ENCODE data around the gene PHYHD1.

PHYHD1 gene

DNA sequence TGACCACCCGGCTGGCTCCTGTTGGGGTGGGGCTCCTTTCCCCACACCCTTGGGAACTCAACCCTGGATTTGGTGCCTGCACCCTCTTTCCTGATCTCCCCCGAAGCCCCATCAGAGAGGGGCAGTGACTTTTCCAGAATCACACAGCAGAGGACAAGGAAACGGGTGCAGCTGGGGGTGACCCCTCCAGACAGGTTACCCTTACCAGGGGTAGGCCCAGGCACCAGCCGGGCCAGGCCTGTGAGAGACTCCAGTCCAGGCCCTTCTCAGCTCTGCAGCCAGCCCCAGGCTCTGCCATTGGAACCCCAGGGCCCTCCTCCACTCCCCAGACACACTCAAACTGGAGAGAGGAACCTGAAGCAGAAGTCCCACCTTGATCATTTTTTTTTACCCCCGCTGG is 19.0 kb upstream of the PHYHD1 start:
- no peak for DNase-seq

DNA sequence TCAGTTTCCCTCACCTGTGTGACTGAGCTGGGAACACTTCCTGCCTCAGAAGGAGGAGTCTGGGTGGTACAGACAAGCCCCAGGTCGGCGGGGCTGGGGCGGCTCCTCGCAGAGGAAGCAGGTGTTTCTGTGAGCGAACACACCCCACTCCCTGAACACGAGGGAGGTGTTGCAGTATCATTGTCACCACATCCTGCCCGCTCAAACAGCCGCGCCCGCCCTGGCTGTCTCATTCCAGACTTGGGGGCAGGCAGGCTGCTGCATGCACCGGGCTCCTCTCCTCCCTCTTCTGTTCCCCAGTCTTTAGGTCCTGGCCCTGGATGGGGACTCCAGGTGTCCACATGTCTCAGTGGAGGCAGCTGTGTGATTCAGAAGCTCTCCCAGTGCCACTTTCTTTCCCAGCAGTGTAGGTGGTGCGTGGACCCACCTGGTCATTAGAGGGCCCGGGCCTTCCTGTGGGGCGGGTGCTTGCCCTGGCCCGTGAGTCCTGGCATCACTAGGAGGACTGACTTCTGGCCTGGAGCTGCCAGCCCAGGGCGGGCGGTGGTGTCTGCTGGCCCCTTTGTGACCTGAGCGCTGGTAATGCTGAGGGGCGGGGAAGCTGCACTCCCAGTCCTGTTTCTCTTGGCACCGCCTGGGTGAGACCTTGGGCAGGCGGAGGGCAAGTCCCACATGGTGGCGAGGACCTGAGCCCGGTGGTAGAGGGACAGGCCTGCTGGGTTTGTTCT is 18.3 kb upstream of the PHYHD1 start:
- no peak for DNase-seq

DNA sequence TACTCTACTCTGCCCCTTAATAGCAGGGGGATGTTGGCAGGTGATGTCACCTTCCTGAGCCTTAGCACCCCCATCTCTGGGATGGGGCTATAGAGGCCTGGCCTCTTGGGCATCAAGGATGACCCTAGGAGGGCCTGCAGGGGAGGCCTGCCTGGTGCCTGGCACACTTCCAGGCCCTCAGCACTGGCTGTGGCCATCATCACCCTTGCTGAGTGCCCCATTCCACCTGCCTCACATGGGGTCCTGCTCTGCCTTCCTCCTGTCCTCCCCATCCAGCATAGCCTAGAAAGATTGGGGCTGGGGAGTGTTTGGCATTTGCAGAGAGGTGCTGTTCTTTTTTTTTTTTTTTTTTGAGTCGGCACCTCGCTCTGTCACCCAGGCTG is 17.7 kb upstream of the PHYHD1 start:
- DNase-seq: no peak

DNA sequence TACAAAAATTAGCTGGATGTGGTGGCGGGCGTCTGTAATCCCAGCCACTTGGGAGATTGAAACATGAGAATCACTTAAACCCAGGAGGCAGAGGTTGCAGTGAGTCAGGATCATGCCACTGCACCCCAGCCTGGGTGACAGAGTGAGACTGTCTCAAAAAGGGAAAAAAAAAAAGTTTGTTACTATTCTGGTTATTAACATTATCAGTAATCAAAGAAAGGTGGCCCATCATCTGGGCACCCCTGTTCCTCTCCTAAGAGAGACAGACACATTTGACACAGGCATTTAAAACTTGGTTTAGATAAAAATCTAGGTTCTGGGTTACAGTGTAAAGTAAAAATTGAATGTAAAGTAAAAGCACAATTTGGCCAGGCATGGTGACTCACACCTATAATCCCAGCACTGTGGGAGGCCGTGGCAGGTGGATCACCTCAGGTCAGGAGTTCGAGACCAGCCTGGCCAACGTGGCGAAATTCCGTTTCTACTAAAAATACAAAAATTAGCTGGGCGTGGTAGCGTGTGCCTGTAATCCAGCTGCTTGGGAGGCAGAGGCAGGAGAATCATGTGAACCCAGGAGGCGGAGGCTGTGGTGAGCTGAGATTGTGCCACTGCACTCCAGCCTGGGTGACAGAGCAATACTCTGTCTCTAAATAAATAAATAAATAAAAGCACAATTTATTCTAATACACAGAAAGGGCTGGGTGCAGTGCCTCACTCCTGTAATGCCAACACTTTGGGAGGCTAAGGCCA is 16.7 kb upstream of the PHYHD1 start:
- no peak for DNase-seq

DNA sequence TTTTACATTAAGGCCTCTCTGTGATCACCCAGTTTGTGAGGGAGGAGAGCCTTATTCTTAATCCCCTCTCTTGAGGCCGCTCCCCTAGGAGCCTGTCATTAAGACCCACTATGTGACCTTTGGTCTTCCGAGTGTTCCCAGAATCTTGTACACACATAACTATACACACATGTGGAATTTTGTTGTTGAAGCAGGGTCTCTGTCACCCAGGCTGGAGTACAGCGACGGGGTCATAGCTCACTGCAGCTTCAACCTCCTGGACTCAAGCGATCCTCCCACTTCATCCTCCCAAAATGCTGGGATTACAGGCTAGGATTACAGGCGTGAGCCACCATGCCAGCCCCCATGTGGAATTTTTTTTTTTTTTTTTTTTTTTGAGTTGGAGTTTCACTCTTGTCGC is 14.8 kb upstream of the PHYHD1 start:
- DNase-seq: no peak

DNA sequence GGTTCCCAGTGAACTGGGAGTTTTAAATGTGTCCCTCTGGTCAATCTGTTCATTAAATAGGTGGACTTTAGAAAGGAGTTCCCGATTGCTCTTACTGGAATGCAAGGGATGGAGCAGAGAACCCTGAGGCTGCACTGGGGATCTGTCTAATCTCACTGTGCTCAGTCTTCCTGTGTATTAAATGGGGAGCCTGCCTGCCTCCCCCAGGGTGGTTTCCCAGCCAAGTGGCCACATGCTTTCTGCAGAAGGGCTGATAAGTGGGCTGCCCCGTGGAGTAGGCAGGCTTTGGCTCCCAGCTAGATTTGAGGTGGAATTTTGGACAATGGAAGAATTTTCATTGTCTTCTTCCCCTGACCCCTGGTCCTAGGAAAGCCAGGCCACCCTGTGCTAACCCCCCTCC is 14.0 kb upstream of the PHYHD1 start:
- no peak for DNase-seq

DNA sequence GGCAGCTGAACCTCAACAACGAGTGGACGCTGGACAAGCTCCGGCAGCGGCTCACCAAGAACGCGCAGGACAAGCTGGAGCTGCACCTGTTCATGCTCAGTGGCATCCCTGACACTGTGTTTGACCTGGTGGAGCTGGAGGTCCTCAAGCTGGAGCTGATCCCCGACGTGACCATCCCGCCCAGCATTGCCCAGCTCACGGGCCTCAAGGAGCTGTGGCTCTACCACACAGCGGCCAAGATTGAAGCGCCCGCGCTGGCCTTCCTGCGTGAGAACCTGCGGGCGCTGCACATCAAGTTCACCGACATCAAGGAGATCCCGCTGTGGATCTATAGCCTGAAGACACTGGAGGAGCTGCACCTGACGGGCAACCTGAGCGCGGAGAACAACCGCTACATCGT is 12.4 kb upstream of the PHYHD1 start:
- no peak for DNase-seq

DNA sequence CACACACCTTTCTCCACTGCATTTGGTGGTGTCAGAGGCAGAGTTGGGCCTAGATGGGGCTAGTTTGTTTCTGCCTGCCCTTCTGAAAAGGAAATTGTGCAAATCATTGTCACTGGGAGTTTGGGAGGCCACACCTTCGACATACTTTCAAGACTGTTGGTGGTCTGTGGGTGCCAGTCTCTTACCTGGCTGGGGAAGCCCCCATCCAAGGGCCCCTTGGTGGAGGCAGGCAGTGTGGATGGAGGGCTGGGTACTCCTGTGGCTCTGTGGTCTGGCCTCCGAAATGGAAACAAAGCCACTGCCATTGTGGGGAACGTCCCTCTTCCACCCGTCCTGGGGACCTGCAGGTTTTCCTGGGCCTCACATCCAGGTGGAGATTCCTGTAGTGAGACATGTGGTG is 10.9 kb upstream of the PHYHD1 start:
- no peak for DNase-seq

DNA sequence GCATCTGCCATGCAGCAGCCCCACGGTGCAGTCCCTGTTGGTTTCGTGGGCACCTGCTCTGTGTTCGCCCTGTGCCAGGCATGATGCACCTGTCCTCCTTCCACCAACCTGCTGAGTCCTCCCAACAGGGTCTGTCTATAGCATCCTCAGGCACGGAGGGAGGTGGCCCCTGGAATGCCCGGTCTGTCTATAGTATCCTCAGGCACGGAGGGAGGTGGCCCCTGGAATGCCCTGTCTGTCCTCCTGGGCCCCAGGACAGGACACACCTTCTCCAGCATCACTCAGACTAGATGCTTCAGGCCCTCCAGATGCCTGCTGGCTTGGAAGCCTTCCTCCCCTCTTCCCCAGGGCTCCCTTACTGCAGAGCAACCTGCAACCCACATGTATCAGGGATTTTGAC is 9.9 kb upstream of the PHYHD1 start:
- no peak for DNase-seq

DNA sequence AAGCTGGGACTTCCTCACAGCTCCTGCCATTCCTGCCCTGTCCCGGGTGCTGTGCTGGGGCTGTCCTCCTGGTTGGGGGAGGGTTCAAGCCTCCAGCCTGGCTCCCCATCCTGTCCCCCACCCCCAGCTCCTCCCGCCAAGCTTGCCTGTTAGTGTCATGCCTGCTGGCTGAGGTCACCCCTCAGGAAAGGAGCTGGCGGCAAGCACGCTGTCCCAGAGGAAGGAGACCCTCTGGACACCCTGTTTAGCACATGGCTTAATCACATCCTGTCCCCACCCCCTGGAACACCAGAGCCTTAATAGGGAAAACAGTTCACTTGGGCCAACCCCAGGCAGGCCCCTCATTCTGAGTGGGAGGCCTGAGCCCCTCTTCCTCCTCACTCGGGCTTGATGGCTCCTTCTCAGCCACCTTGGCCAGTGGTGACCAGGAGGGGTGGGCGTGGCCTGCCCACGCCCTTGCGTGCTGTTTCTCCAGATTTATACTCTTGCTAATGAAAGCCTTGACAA is 9.2 kb upstream of the PHYHD1 start:
- no peak for DNase-seq

DNA sequence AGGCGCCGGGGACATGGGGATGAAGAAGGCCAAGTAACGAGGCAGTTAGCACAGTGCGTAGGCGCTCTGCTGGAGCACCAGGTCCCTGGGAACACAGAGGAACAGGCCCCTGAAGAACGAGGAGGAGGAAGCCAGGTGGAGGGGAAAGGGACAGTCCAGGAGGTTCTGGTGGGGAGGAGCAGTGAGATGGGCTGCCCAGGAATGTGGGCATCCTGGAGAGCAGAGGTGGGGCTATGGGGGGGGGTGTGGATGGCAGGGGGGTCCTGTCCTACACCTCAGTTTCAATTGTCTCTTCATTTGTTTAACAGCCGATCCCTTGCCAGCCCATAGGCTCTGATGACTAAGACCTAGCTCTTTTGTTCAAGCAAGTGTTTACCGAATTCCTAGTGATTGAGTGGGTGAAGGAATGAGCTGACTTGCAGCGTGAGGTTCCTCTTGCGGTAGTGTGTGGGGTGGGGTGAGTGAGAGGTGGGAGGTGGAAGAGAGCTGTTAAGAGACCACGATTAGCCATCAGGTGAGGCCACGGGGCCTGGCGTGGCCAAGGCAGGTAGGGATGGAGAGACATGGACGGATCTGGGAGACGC is 8.4 kb upstream of the PHYHD1 start:
- no peak for DNase-seq

DNA sequence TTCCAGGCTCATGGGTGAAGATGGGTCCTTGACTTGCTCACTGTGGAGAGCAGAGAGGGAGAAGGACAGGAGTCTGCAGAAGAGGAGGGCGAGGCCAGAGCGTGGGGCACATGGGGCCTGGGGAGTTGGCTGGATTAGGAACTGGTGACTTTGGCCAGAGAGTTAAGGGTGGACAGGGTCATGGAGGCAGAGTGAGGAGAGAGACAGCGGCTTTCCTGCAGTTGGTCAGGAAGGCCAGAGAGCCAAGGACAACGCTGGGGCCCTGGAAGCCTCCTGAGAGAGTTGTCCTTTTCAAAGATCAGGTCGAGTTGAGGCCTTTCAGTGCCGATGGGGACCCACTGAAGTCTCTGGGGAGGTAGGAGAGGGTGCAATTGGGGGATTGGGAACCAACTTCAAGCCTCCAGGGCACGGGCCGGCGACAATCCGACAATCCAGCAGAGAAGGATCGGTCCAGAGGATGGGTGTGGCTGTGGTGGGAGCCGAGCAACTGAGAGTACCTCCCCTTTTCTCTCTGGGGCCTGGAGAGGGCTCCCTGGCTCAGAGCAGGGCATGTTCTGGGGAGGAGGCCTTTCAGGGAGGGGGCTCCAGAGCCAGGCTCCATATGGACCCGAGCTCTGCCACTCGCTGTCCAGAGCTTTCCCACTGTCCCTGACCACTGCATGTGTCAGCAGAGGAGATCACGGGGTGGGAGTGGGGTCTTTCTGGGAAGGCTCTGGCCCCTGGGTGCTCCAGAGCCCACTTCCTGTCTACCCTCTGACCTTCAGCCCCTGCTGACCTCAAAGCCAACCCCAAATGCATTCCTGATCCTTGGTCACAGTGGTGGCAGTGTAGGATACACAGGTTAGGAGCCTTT is 7.5 kb upstream of the PHYHD1 start:
- no peak for DNase-seq

DNA sequence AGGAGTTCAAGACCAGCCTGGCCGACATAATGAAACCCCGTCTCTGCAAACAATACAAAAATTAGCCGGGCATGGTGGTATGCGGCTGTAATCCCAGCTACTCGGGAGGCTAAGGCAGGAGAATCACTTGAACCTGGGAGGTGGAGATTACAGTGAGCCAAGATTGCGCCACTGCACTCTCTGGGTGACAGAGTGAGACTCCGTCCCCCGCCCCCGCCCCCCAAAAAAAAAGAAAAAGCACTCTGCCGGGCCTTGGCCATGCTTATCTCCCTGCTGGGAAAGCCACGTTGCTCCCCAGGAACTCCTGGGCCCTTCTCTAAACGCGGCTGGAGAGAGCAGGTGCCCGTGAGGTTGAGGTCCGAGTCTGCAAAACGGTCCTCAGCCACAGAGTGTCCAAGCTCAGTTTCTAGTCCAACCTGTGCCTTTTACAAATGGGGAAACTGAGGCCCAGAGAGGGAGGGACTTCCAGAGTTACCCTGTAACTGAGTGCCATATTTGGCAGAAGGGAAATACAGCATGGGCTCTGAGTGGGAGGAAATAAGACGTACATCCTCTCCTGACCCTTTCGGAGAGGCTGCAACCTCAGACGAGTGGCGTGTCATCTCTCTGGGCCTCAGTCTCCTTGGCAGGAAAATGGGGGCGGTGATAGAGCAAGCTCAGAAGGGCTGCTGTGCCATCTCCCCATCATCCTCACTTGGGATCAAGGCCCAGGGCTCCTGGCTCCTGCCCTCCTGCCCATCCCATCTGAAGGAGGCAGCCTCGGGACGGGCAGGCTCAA is 6.6 kb upstream of the PHYHD1 start:
- no peak for DNase-seq

DNA sequence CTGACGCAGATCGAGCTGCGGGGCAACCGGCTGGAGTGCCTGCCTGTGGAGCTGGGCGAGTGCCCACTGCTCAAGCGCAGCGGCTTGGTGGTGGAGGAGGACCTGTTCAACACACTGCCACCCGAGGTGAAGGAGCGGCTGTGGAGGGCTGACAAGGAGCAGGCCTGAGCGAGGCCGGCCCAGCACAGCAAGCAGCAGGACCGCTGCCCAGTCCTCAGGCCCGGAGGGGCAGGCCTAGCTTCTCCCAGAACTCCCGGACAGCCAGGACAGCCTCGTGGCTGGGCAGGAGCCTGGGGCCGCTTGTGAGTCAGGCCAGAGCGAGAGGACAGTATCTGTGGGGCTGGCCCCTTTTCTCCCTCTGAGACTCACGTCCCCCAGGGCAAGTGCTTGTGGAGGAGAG is 4.6 kb upstream of the PHYHD1 start:
- DNase-seq: no peak

DNA sequence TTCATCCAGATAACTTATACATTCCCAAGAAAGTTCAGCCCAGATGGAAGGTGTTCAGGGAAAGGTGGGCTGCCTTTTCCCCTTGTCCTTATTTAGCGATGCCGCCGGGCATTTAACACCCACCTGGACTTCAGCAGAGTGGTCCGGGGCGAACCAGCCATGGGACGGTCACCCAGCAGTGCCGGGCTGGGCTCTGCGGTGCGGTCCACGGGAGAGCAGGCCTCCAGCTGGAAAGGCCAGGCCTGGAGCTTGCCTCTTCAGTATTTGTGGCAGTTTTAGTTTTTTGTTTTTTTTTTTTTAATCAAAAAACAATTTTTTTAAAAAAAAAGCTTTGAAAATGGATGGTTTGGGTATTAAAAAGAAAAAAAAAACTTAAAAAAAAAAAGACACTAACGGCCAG is 4.0 kb upstream of the PHYHD1 start:
- DNase-seq: no peak

DNA sequence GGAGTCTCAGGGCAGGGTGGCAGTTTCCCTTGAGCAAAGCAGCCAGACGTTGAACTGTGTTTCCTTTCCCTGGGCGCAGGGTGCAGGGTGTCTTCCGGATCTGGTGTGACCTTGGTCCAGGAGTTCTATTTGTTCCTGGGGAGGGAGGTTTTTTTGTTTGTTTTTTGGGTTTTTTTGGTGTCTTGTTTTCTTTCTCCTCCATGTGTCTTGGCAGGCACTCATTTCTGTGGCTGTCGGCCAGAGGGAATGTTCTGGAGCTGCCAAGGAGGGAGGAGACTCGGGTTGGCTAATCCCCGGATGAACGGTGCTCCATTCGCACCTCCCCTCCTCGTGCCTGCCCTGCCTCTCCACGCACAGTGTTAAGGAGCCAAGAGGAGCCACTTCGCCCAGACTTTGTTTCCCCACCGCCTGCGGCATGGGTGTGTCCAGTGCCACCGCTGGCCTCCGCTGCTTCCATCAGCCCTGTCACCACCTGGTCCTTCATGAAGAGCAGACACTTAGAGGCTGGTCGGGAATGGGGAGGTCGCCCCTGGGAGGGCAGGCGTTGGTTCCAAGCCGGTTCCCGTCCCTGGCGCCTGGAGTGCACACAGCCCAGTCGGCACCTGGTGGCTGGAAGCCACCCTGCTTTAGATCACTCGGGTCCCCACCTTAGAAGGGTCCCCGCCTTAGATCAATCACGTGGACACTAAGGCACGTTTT is 3.5 kb upstream of the PHYHD1 start:
- peak; percentile 23 for DNase-seq

DNA sequence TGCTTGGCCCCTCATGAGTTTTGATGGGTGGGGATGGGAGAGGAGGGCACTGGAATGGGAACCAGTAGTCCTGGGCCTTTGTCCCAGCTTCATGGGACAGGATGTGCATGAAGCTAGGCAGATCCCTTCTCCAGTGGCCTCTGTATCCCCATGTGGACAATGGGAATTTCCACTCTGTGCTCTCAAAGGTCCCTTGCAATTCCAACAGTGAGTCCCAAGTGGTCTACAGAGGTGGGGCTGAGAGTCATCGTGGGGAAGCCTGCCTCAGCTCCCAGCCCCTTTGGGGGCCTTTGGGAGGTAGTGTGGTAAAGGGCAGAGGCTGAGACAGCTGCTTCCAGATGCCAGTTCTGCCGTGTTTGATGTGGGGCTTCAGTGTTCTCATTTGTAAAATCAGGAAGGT is 1.9 kb upstream of the PHYHD1 start:
- DNase-seq: no peak

DNA sequence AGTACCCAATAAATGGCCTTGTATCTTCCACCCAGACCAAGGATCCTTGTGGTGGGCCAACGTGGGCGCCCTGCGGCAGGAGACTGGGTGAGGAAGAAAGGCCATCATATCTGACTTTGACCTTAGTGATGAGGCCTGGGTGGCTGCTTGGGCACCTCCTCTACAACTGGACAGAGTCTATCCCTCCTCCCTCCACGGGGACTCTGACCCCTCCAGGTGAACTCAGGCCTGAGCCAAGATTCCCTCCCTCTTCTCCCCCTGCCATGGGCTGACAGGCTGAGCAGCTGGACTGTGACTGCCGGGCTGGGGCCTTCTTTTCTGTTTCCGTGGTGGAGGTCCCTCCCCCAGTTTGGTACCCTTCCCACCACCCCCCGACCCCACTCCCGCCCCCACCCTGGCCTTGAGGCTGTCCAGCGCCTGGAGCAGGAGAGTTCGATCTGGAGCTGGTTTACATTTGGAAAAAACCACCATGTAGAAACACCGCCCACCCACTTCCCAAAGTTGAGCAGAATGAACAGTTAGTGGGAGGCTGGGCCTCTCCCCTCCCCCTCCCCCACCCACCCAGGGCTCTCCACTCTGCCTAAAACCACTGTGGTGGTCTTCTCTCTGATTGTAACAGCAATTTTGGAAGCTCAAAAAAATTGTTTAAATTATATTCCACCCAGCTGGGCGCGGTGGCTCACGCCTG is 1.2 kb upstream of the PHYHD1 start:
- no peak for DNase-seq

DNA sequence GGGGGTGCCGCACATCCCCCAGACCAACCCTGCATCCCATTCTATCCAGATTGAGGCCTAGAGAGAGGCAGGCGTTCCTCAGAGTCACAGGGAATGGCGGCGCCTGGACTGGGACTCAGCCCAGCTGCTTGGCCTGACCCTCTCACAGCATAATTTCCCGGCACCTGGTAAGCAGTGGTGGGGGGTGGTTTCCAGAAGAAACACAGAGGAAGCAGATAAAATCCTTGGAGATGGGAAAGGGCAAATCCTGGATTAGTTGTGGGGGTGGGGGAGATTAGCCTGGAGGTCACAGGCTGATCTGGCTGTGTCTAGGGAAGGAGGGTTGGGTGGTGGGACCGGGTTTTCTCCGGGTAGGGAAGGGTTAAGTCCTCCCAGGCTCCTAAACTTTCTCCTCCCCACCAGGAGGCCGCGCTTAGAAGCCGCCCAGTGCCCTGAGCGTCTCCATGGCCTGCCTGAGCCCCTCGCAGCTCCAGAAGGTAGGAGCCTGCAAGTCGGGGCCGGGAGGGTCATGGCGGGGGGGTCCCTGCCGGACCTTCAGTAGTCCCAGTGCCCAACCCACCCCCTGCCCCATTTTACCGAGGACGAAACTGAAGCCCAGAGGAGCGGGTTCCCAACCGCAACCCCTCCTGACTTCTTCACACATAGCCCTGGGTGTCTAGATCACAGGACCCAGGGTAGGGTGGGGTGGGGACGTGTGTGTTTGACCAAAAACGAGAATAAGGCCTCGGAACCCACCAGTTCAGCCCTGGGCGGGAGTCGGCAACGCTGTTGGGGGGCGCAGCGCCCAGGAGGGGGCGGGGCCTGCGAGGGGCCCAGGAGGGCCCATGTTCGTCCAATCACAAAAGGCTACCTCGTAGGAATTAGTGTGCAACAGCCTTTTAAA is 1.3 kb downstream of the PHYHD1 start:
- DNase-seq: no peak

DNA sequence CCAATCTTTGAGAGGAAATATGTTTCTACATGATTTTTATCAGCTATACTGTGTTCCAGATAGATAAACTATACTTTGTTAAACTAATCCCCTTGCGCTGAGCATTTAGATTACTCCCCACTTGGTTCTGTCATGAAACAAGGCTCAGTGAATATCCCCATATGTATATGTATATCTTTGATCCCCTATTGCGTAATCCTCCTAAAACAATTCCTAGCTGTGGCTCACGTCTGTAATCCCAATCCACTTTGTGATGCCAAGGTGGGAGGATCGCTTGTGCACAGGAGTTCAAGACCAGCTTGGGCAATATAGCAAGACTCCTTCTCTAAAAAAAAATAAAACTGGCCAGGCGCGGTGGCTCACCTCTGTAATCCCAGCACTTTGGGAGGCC is 2.7 kb downstream of the PHYHD1 start:
- DNase-seq: no peak

Data from NCI-H1694 (cell line).